HUES64 (cell line): ENCODE data around the gene PPP1CC. TPM values are rescaled to one million over a fixed set of nuclear protein-coding genes. Genes with fewer than 3 reads are reported as not detected.

Source experiments
- H3K27ac ChIP-seq: 2 replicates; pipeline ENCODE4 v1.7.0; 2013; ENCODE audit warnings: low read depth, low read length, inconsistent platforms
- H3K27me3 ChIP-seq: 2 replicates; pipeline ENCODE4 v1.6.1; 2013; ENCODE audit warnings: mild to moderate bottlenecking, low read length; ENCODE audit not compliant: insufficient read depth
- H3K36me3 ChIP-seq: 2 replicates; pipeline ENCODE4 v1.6.1; 2013; ENCODE audit warnings: mild to moderate bottlenecking, low read length; ENCODE audit not compliant: insufficient read depth
- H3K4me1 ChIP-seq: 2 replicates; pipeline ENCODE4 v1.6.1; 2013; ENCODE audit warnings: mild to moderate bottlenecking, low read length, moderate library complexity; ENCODE audit not compliant: insufficient read depth
- H3K4me3 ChIP-seq: 2 replicates; pipeline ENCODE4 v1.5.1; 2013; ENCODE audit warnings: mild to moderate bottlenecking, low read length, moderate library complexity
- H3K9ac ChIP-seq: 2 replicates; pipeline ENCODE4 v1.6.1; 2013; ENCODE audit warnings: mild to moderate bottlenecking, low read depth, low read length
- H3K9me3 ChIP-seq: 2 replicates; pipeline ENCODE4 v1.6.1; 2013; ENCODE audit warnings: low read depth, low read length; ENCODE audit not compliant: insufficient read depth
- WGBS: fragments of 150-250, 120-280 bp; methylation state at CpG from one replicate; pipeline ENCODE4 v1.1.7; 2013; ENCODE audit warnings: missing lambda C conversion rate; 5-methylcytosine and 5-hydroxymethylcytosine counted together
- polyA plus RNA-seq, 2 experiments: library from polyadenylated mRNA; stranded (reverse); fragments of 50-300 nt; gene quantifications; one replicate each; pipeline ENCODE4 v1.2.3, GENCODE V29; 2013

Gene PPP1CC
- 288 TPM for polyA plus RNA-seq (2013, experiment 1 of 2)
- polyA plus RNA-seq (2013, experiment 2 of 2), result 290 TPM

GRCh38 chr12:110742718-110743570 is at the start of gene PPP1CC:
PPP1CC (minus strand) TSS chr12:110742891; CDS start chr12:110742707, 184 bp downstream.
- peak within 1 kb of the TSS; percentile 91 for H3K4me3 ChIP-seq
- under 1% methylated on average over 63 of the region's 63 CpGs for WGBS
- H3K4me1 ChIP-seq, result peaks cover 28% of the 10 kb centered on the region
- peaks cover 19% of the 10 kb centered on the region for H3K36me3 ChIP-seq
- H3K27me3 ChIP-seq, result no peaks in the 10 kb centered on the region
- no peaks in the 10 kb centered on the region for H3K9me3 ChIP-seq
- peak within 1 kb of the TSS; percentile 86 for H3K27ac ChIP-seq
- H3K9ac ChIP-seq, result peak within 1 kb of the TSS; percentile 98

- Histone ChIP-seq H3K27ac (no peak overlapping the region), H3K9ac (no peak overlapping the region), H3K36me3 (no peaks in the 10 kb centered on the region), H3K27me3 (no peaks in the 10 kb centered on the region), H3K4me3 (no peak overlapping the region), H3K9me3 (no peaks in the 10 kb centered on the region), H3K4me1 (no peaks in the 10 kb centered on the region)
- WGBS, result 96% methylated on average over 3 of the region's 3 CpGs
Observed at GRCh38 chr12:110791589-110791988, 48.9 kb upstream of the PPP1CC start.

GRCh38 chr12:110790301-110790700 is 47.6 kb upstream of the PPP1CC start:
- WGBS, result 96% methylated on average over 1 of the region's 1 CpG
- no peak overlapping the region for H3K9ac ChIP-seq
- no peaks in the 10 kb centered on the region for H3K36me3 ChIP-seq
- no peaks in the 10 kb centered on the region for H3K4me1 ChIP-seq
- no peaks in the 10 kb centered on the region for H3K27me3 ChIP-seq
- H3K4me3 ChIP-seq, result no peak overlapping the region
- no peak overlapping the region for H3K27ac ChIP-seq
- H3K9me3 ChIP-seq, result no peaks in the 10 kb centered on the region

- no peak overlapping the region for H3K9ac ChIP-seq
- 92% methylated on average over 7 of the region's 7 CpGs for WGBS
- no peaks in the 10 kb centered on the region for H3K9me3 ChIP-seq
- no peak overlapping the region for H3K27ac ChIP-seq
- no peak overlapping the region for H3K4me3 ChIP-seq
- H3K27me3 ChIP-seq, result no peaks in the 10 kb centered on the region
- no peaks in the 10 kb centered on the region for H3K4me1 ChIP-seq
- H3K36me3 ChIP-seq, result no peaks in the 10 kb centered on the region
Observed at GRCh38 chr12:110786012-110786411, 43.3 kb upstream of the PPP1CC start.

- 93% methylated on average over 7 of the region's 7 CpGs for WGBS
- Histone ChIP-seq H3K36me3 (no peaks in the 10 kb centered on the region), H3K4me1 (no peaks in the 10 kb centered on the region), H3K4me3 (no peak overlapping the region), H3K9me3 (no peaks in the 10 kb centered on the region), H3K9ac (no peak overlapping the region), H3K27me3 (no peaks in the 10 kb centered on the region), H3K27ac (no peak overlapping the region)
Observed at GRCh38 chr12:110785240-110785639, 42.5 kb upstream of the PPP1CC start.

GRCh38 chr12:110782922-110783321 is 40.2 kb upstream of the PPP1CC start:
- no peak overlapping the region for H3K27ac ChIP-seq

GRCh38 chr12:110782094-110782493 is 39.4 kb upstream of the PPP1CC start:
- Histone ChIP-seq H3K4me3 (no peak overlapping the region), H3K27ac (no peak overlapping the region), H3K4me1 (no peaks in the 10 kb centered on the region), H3K27me3 (no peaks in the 10 kb centered on the region), H3K9ac (no peak overlapping the region), H3K9me3 (no peaks in the 10 kb centered on the region), H3K36me3 (no peaks in the 10 kb centered on the region)
- 90% methylated on average over 4 of the region's 4 CpGs for WGBS

More at GRCh38 chr12:110782922-110783321, 40.2 kb upstream of the PPP1CC start:
- H3K9ac ChIP-seq, result no peak overlapping the region
- H3K36me3 ChIP-seq, result no peaks in the 10 kb centered on the region
- no peak overlapping the region for H3K4me3 ChIP-seq
- 92% methylated on average over 6 of the region's 8 CpGs for WGBS
- no peaks in the 10 kb centered on the region for H3K9me3 ChIP-seq
- H3K4me1 ChIP-seq, result no peaks in the 10 kb centered on the region
- no peaks in the 10 kb centered on the region for H3K27me3 ChIP-seq

GRCh38 chr12:110780448-110780847 is 37.8 kb upstream of the PPP1CC start:
- Histone ChIP-seq H3K27ac (no peak overlapping the region), H3K4me1 (peaks cover 4% of the 10 kb centered on the region; the same call in 1 of the 2 replicates), H3K27me3 (no peaks in the 10 kb centered on the region), H3K36me3 (no peaks in the 10 kb centered on the region), H3K9me3 (no peaks in the 10 kb centered on the region), H3K9ac (no peak overlapping the region), H3K4me3 (no peak overlapping the region)
- 91% methylated on average over 4 of the region's 4 CpGs for WGBS

GRCh38 chr12:110778833-110779577 is 36.3 kb upstream of the PPP1CC start:
- no peaks in the 10 kb centered on the region for H3K36me3 ChIP-seq
- H3K27ac ChIP-seq, result no peak overlapping the region
- H3K4me3 ChIP-seq, result no peak overlapping the region
- peaks cover 4% of the 10 kb centered on the region; the same call in 1 of the 2 replicates for H3K4me1 ChIP-seq
- H3K9ac ChIP-seq, result no peak overlapping the region
- no peaks in the 10 kb centered on the region for H3K27me3 ChIP-seq
- 91% methylated on average over 7 of the region's 7 CpGs for WGBS
- no peaks in the 10 kb centered on the region for H3K9me3 ChIP-seq

- no peak overlapping the region for H3K27ac ChIP-seq
- H3K27me3 ChIP-seq, result no peaks in the 10 kb centered on the region
- H3K36me3 ChIP-seq, result no peaks in the 10 kb centered on the region
- no peaks in the 10 kb centered on the region for H3K9me3 ChIP-seq
- WGBS, result 72% methylated on average over 3 of the region's 4 CpGs
- no peak overlapping the region for H3K4me3 ChIP-seq
- no peak overlapping the region for H3K9ac ChIP-seq
- H3K4me1 ChIP-seq, result peaks cover 4% of the 10 kb centered on the region; the same call in 1 of the 2 replicates
Observed at GRCh38 chr12:110776410-110776809, 33.7 kb upstream of the PPP1CC start.

GRCh38 chr12:110775997-110776396 is 33.3 kb upstream of the PPP1CC start:
- WGBS, result 100% methylated on average over 1 of the region's 1 CpG
- H3K4me1 ChIP-seq, result peaks cover 4% of the 10 kb centered on the region; the same call in 1 of the 2 replicates
- H3K27ac ChIP-seq, result no peak overlapping the region
- H3K4me3 ChIP-seq, result no peak overlapping the region
- H3K9me3 ChIP-seq, result no peaks in the 10 kb centered on the region
- no peaks in the 10 kb centered on the region for H3K36me3 ChIP-seq
- no peak overlapping the region for H3K9ac ChIP-seq
- no peaks in the 10 kb centered on the region for H3K27me3 ChIP-seq
